ENCODE measurements around the gene NRG3. TPM values are rescaled to one million over a fixed set of nuclear protein-coding genes. Genes with fewer than 3 reads are reported as not detected.

The NRG3 gene
- total and polyA plus RNA-seq, 2 donors (not counting 1 experiment from before 2014, with no cell fraction given) = 0.06 TPM; not detected in 1

DNA sequence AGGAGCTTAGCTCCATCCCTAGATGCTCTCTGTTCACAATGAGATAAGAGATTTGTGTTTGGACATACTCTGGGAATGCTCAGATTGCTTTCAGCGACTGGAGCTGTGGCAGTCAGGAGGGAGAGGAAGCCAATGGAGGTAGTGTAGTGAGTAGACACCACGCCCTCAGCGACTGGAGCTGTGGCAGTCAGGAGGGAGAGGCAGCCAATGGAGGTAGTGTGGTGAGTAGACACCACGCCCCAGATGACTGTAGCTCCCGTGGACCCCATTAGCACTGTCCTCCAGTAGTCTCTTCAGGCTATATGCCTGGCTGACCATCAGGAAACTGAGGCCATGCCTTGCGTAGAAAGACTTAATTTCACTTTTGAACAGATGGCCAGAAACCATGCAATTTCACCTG lies 1033.8 kb downstream of the NRG3 start:
- Histone ChIP-seq H3K9me3 (ENCODE audit: control extremely low read depth in 1 of 3, control insufficient read depth in 2 of 3, insufficient read depth in 1 of 3, low read length in 2 of 3) (peaks cover 0 to 4% (median 0%) of the 10 kb centered on the region in 3 donors), H3K36me3 (replicated peaks in 1 of 2; ENCODE audit: control extremely low read depth in 1 of 2, control insufficient read depth in 1 of 2, extremely low read depth in 1 of 2, insufficient read depth in 2 of 2, low read length in 1 of 2) (no peaks in the 10 kb centered on the region), H3K79me2 (ENCODE audit: control insufficient read depth, insufficient read depth, low read length) (no peaks in the 10 kb centered on the region), H3K27me3 (replicated peaks in 1 of 4; ENCODE audit: control extremely low read depth in 1 of 4, control insufficient read depth in 3 of 4, insufficient read depth in 4 of 4, low read length in 3 of 4) (no peaks in the 10 kb centered on the region), H3K9ac (ENCODE audit: low read length) (no peak overlapping the region), H3K27ac (ENCODE audit: low read length in 2 of 2) (no peak overlapping the region), H3K4me1 (ENCODE audit: control insufficient read depth in 2 of 2, insufficient read depth in 2 of 2, low read length in 2 of 2) (no peaks in the 10 kb centered on the region), H3K4me2 (replicated peaks; ENCODE audit: low read depth, low read length, poor library complexity, severe bottlenecking) (no peak overlapping the region), H3K4me3 (ENCODE audit: control extremely low read depth in 1 of 5, extremely low read depth in 1 of 5, insufficient read depth in 1 of 5, low read depth in 2 of 5, low read length in 4 of 5) (no peak overlapping the region), H4K20me1 (ENCODE audit: control insufficient read depth, insufficient read depth, low read length, poor library complexity, severe bottlenecking) (no peaks in the 10 kb centered on the region), H2AFZ (ENCODE audit: insufficient read depth, low read depth, low read length, poor library complexity, severe bottlenecking) (no peak overlapping the region)
- POLR2A ChIA-PET = no interaction called here
- CTCF ChIA-PET = no interaction called here
- Mint-ChIP-seq H3K27me3 (no peaks in the 10 kb centered on the region), H3K9me3 (ENCODE audit: insufficient read depth) (no peaks in the 10 kb centered on the region), H3K27ac (no peak overlapping the region), H3K4me3 (no peak overlapping the region), H3K4me1 (no peaks in the 10 kb centered on the region)
- intact Hi-C loops (cut with micrococcal nuclease) = no loop called here
- TF ChIP-seq EZH2 (IDR thresholded peaks at IDR 0.05; ENCODE audit: borderline replicate concordance, insufficient read depth, low read depth, low read length, poor library complexity, severe bottlenecking) = no peak
- TF ChIP-seq, protein P1, sequence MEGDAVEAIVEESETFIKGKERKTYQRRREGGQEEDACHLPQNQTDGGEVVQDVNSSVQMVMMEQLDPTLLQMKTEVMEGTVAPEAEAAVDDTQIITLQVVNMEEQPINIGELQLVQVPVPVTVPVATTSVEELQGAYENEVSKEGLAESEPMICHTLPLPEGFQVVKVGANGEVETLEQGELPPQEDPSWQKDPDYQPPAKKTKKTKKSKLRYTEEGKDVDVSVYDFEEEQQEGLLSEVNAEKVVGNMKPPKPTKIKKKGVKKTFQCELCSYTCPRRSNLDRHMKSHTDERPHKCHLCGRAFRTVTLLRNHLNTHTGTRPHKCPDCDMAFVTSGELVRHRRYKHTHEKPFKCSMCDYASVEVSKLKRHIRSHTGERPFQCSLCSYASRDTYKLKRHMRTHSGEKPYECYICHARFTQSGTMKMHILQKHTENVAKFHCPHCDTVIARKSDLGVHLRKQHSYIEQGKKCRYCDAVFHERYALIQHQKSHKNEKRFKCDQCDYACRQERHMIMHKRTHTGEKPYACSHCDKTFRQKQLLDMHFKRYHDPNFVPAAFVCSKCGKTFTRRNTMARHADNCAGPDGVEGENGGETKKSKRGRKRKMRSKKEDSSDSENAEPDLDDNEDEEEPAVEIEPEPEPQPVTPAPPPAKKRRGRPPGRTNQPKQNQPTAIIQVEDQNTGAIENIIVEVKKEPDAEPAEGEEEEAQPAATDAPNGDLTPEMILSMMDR (IDR thresholded peaks at IDR 0.05) = no peak
- 80% methylated on average over 4 of the region's 6 CpGs for WGBS (ENCODE audit: insufficient coverage)
- ATAC-seq (ENCODE audit: low read depth) (no peak), DNase-seq (no peak)

DNA sequence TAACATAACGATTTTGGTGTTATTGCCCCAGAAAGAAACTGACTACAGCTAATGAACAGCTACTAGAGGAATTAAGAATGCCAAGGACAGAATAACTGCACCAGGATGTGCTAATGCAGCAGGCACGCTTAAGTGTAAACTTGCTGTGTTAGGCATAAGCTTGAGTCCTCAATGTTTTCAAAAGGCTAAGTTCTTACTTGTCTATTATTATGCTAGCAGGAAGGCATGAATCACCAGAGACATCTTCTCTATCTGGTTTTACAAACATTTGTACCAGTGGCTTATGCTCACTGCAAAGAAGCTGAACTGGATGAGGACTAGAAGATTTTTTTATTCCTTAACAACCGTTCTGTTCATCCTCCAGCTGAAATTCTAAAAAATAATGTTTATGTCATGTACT lies 1035.3 kb downstream of the NRG3 start:
- Histone ChIP-seq H3K27me3 (replicated peaks in 1 of 4; ENCODE audit: control extremely low read depth in 1 of 4, control insufficient read depth in 3 of 4, insufficient read depth in 4 of 4, low read length in 3 of 4) (no peaks in the 10 kb centered on the region), H3K4me3 (ENCODE audit: control extremely low read depth in 1 of 5, extremely low read depth in 1 of 5, insufficient read depth in 1 of 5, low read depth in 2 of 5, low read length in 4 of 5) (no peak overlapping the region), H3K4me2 (replicated peaks; ENCODE audit: low read depth, low read length, poor library complexity, severe bottlenecking) (no peak overlapping the region), H3K27ac (ENCODE audit: low read length in 2 of 2) (no peak overlapping the region), H4K20me1 (ENCODE audit: control insufficient read depth, insufficient read depth, low read length, poor library complexity, severe bottlenecking) (no peaks in the 10 kb centered on the region), H3K4me1 (ENCODE audit: control insufficient read depth in 2 of 2, insufficient read depth in 2 of 2, low read length in 2 of 2) (no peaks in the 10 kb centered on the region), H3K9me3 (ENCODE audit: control extremely low read depth in 1 of 3, control insufficient read depth in 2 of 3, insufficient read depth in 1 of 3, low read length in 2 of 3) (peaks cover 0 to 4% (median 0%) of the 10 kb centered on the region in 3 donors), H2AFZ (ENCODE audit: insufficient read depth, low read depth, low read length, poor library complexity, severe bottlenecking) (no peak overlapping the region), H3K9ac (ENCODE audit: low read length) (no peak overlapping the region), H3K36me3 (replicated peaks in 1 of 2; ENCODE audit: control extremely low read depth in 1 of 2, control insufficient read depth in 1 of 2, extremely low read depth in 1 of 2, insufficient read depth in 2 of 2, low read length in 1 of 2) (no peaks in the 10 kb centered on the region), H3K79me2 (ENCODE audit: control insufficient read depth, insufficient read depth, low read length) (no peaks in the 10 kb centered on the region)
- 93% methylated on average over 2 of the region's 3 CpGs for WGBS (ENCODE audit: insufficient coverage)
- no peak overlapping the region for H3K4me3 Mint-ChIP-seq
- H3K27me3 Mint-ChIP-seq = no peaks in the 10 kb centered on the region
- CTCF ChIA-PET = no interaction called here
- DNase-seq (no peak), ATAC-seq (ENCODE audit: low read depth) (no peak)
- intact Hi-C loops (cut with micrococcal nuclease) = no loop called here
- POLR2A ChIA-PET = no interaction called here
- H3K9me3 Mint-ChIP-seq (ENCODE audit: insufficient read depth) = no peaks in the 10 kb centered on the region
- no peaks in the 10 kb centered on the region for H3K4me1 Mint-ChIP-seq
- no peak overlapping the region for H3K27ac Mint-ChIP-seq
- no peak for TF ChIP-seq EZH2 (IDR thresholded peaks at IDR 0.05; ENCODE audit: borderline replicate concordance, insufficient read depth, low read depth, low read length, poor library complexity, severe bottlenecking)
- TF ChIP-seq, protein P1 (IDR thresholded peaks at IDR 0.05) = no peak
